CD4-positive, alpha-beta T cell treated with Interleukin-6 at 100 ng/mL for 8 hours (primary cell): Measurements from ENCODE around the gene REPS1.
"Not testable (repeated sequence)": the region's sequence is repeated elsewhere in the genome, so short reads cannot be mapped to it uniquely, and the experiment has no call there.

ENCODE experiments used
- DNase-seq: peaks from one replicate; pipeline ENCODE4 v3.0.0-alpha.2; 2020; ENCODE audit warnings: mixed read lengths, low spot score

Gene REPS1, protein sequence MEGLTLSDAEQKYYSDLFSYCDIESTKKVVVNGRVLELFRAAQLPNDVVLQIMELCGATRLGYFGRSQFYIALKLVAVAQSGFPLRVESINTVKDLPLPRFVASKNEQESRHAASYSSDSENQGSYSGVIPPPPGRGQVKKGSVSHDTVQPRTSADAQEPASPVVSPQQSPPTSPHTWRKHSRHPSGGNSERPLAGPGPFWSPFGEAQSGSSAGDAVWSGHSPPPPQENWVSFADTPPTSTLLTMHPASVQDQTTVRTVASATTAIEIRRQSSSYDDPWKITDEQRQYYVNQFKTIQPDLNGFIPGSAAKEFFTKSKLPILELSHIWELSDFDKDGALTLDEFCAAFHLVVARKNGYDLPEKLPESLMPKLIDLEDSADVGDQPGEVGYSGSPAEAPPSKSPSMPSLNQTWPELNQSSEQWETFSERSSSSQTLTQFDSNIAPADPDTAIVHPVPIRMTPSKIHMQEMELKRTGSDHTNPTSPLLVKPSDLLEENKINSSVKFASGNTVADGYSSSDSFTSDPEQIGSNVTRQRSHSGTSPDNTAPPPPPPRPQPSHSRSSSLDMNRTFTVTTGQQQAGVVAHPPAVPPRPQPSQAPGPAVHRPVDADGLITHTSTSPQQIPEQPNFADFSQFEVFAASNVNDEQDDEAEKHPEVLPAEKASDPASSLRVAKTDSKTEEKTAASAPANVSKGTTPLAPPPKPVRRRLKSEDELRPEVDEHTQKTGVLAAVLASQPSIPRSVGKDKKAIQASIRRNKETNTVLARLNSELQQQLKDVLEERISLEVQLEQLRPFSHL

DNA sequence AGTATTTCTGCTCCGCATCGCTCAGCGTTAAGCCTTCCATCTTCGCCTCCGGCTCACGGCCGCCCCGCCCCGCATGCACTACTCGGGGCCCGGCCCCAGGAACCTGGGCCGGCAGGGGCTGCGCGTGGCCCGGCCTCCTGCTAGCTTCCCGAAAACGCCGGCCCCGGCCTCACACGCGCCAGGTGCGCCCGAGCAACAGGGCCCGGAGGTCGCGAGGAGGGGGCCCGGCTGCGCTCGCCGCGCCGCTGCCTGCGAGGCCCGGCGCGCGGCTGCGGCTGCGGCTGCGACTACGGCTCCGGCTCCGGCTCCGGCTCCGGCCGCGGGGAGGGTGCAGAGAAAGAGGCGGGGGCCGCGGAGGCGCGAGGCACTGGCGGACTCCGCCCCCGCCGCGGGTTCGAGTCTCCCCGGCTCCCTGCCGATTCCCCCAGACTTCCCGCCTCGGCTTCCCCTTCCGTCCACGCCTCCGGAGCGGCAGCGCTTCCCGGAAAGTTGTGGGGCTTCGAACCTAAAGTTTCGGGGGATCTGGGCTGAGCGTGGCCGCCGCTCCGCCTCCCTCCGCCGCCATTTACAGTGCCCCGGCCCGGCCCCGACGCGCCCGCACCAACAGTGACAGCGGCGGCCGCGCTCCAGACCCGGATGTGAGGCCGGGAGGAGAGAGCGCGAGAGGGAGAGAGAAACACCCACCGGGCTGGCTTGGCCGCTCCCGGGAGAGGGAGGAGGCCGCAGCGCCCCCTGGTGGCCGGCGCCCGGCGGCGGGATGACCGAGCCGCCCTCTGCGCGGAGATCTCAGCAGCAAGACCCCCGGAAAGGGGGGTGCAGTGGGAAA, at the start of gene REPS1:
REPS1 (minus strand) TSS at position 611 of the 826 bp plus-strand sequence; CDS start at position 40, 571 bp downstream.
- DNase-seq, result peak; percentile 87

DNA sequence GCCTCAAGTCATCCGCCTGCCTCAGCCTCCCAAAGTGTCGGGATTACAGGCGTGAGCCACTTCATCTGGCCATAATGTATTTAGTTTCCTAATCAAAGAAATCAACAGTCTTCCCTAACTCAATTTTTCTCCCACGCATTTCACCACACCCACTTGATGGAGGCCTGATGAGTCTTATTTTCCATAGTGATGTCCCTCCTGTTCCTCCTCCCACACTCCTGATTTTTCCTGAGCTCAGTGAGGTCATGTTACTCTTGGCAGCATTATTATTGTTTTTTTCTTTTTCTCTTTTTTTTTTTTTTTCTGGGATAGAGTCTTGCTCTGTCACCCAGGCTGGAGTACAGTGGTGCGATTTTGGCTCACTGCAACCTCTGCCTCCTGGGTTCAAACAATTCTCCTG, 49.4 kb upstream of the REPS1 start:
- DNase-seq, result no peak

GRCh38 chr6:139030228-139030963, 42.3 kb upstream of the REPS1 start:
- DNase-seq, result peak; percentile 29

DNA sequence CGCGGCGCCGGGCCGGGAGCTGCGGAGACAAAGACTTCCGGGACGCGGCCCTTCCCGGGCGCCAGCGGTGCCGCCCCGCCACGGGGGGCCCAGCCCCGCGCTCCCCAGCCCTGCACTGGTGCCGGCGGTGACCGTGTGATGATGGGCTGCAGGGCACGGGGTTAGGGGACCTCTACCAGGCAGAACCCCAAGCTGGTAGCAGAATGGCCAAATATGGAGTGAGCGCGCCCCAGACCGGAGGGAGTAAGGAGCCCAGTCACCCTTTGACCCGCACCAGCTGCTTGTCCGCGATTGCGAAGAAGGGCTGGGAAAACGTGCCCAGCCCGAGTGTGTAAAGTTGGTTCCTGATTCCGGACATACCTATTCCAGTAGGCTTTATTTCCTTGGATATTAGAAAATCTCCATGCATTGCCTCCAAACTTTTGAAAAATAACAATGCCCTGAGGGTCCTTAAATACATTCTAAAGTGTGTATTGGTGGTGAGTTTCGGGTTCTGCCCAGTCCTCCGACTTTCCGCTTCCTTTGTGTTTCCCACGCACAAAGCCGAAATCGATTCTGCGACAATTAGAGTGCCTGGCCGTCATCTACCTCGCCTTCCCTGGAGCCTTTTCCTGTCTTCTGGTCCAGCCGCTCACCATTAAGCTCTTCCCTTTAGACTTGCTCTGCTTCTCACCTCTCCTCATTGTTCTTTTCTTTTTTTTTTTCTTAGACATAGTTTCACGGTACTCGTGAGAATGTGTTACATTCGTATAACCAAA, 41.6 kb upstream of the REPS1 start:
- no peak for DNase-seq

GRCh38 chr6:139028658-139029469, 40.8 kb upstream of the REPS1 start, which contains the start of gene ABRACL:
TSS of gene ABRACL (plus strand) at chr6:139028745. CDS start at chr6:139034161, 5,416 bp downstream.
- DNase-seq, result peak; percentile 81

GRCh38 chr6:139028215-139028657, 40.2 kb upstream of the REPS1 start:
- no peak for DNase-seq

DNA sequence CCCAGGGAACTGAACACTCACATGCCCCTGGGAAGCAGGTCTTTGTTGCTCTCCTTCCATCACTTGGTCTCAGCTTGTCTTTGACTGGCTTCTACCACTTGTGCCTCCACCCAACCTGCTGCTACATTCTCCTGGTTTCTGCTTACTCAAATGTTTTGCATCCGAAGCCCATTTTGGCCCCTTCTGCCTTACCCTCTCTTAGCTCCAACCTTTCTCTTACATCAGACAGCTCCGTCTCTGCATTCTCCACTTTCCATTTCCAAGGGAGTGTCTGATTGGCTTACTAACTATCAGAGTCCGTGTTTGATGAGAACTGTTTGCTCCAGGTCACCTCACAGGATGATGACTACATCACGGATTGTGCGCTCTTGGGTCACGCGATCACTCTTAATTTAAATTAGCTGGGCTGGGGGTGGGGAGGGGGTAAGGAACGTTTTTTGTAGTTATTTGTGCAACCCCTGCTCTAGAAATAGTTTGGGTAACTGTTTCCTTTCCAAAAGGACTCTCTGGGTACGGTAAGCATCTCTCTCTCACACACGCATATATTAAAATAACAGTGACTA, 39.6 kb upstream of the REPS1 start:
- DNase-seq, result peak; percentile 48

DNA sequence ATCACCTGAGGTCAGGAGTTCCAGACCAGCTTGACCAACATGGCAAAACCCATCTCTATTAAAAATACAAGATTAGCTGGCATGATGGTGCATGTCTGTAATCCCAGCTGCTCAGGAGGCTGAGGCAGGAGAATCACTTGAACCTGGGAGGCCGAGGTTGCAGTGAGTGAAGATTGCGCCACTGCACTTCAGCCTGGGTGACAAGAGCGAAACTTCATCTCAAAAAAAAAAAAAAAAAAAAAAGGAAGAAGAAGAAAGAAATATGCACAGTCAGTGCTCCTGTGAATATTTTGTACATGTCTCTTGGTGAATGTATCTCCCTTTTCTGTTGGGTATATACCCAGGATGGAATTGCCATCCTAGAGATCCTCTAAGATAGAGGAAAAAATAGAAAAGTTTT, 37.4 kb upstream of the REPS1 start:
- not testable (repeated sequence) for DNase-seq

- DNase-seq, result no peak
Observed at GRCh38 chr6:139020689-139021088, 32.6 kb upstream of the REPS1 start.

DNA sequence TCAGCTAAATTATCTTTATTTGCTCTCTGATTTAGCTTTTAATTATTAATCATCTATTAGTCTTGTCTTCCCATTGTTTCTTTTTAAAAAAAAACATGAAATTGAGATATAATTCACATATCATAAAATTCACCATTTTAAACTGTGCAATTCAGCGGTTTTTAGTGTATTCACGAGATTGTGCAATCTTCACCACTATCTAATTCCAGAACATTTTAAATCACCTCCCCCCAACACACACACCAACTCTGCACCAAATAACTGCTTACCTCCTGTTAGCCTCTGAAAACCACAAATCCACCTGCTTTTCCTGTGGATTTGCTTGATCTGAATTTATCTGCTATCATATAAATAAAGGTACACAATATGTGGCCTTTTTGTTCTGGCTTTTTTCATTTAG, 31.7 kb upstream of the REPS1 start:
- no peak for DNase-seq

- DNase-seq, result no peak
Observed at GRCh38 chr6:139017227-139017626, 29.2 kb upstream of the REPS1 start.

- no peak for DNase-seq
Observed at GRCh38 chr6:139016337-139017213, 28.5 kb upstream of the REPS1 start.

DNA sequence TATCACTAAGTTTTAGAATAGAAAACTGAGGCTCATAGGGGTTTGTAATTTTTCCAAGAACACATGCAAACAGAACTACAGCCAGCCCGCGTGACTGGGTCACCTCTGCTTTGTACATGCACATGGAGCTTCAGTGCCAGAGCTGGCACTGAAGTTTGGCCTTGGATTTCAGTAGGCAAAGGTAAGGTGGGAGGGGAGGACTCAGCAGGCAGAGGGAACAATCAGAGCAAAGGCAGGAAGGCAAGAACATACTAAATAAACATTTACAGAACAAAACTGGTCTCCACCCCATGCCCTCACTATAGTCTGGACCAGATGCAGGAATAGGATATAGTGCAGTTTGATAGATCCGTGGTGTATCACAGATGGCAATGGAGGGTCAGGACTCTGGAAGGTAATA, 26.9 kb upstream of the REPS1 start:
- no peak for DNase-seq

DNA sequence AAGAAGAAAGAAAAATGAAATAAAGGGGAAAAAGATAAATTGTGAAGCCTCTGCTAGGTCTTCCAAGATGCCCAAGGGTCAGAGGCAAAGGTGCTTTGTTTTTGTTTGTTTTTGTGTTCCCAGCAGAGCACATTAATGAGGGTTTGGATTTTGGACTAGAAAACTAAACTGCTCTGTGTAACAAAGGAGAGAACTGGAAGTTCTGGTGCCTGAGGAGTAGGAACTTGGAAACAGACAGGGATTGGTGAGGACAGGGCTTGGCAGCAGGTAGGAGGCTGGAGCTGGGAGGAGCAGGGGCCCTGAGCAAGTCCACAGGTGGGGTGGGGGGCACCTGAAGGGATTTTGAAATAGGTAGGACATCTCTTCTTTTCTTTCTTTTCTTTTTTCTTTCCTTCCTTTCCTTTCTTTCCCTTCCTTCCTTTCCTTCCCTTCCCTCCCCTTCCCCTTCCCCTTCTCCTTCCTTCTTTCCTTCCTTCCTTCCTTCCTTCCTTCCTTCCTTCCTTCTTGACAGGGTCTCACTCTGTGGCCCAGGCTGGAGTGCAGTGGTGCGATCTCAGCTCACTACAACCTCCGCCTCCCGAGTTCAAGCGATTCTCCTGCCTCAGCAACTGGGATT, 25.2 kb upstream of the REPS1 start:
- no peak for DNase-seq

DNA sequence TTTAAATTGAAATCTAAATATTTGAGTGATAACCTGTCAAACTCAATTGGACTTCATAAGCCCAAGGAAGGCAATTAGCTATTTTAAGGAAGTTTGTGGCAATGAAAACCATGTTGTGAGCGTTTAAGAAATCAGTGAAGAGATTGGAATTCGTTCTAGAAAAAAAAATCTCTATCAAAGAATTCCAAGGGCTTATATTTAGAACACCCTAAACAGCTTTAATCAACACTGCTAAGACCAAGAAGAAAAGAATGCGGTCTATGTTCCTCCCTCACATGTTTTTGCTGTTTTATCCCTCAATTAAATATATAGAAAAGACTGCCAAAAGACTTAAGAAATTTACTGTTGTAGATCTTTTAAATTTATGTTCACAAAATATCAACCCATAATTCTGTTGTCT, 23.9 kb upstream of the REPS1 start:
- DNase-seq, result no peak

GRCh38 chr6:139010674-139011073, 22.6 kb upstream of the REPS1 start:
- no peak for DNase-seq

DNA sequence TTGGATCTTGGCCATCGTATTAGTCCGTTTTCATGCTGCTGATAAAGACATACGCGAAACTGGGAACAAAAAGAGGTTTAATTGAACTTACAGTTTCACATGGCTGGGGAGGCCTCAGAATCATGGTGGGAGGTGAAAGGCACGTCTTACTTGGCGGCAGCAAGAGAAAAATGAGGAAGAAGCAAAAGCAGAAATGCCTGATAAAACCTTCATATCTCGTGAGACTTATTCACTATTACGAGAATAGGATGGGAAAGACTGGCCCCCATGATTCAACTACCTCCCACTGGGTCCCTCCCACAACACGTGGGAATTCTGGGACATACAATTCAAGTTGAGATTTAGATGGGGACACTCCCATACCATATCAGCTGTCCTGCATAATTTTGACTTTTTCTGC, 20.1 kb upstream of the REPS1 start:
- DNase-seq, result no peak

DNA sequence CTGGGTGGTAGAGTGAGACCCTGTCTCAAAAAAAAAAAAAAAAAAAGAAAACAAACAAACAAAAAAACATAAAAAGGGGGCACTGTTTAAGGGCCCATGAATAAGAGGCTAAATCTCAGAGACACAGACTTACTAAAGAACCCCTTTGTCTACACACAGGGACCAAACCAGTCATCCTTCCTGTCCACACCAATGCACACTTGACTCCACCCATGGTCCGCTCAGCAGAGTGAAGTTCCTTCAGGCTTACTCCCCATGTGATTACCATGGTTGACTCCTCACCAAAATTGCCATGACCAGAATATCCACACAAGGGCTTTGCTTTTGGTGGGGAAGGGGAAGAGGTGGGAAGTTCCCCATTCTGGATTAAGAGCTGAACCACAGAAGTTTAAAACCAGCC, 19.4 kb upstream of the REPS1 start:
- DNase-seq, result no peak
